Progenitor cell of endocrine pancreas (in vitro differentiated cells): ENCODE data around the gene INPP5D. TPM values are rescaled to one million over a fixed set of nuclear protein-coding genes. Genes with fewer than 3 reads are reported as not detected.

Experiments
- DNase-seq: peaks from one replicate; pipeline ENCODE4 v3.0.0; 2021; ENCODE audit warnings: low spot score; ENCODE audit not compliant: unreplicated experiment
- H3K27ac Mint-ChIP-seq: 2 replicates; pipeline ENCODE4 v1.8.0; 2021; ENCODE audit warnings: mild to moderate bottlenecking, moderate library complexity, mixed read lengths
- H3K27me3 Mint-ChIP-seq: 2 replicates; pipeline ENCODE4 v1.8.0; 2021; ENCODE audit warnings: mixed read lengths
- H3K36me3 Mint-ChIP-seq: 2 replicates; pipeline ENCODE4 v1.8.0; 2022; ENCODE audit warnings: mixed read lengths; ENCODE audit not compliant: insufficient read depth
- H3K4me1 Mint-ChIP-seq: 2 replicates; pipeline ENCODE4 v1.8.0; 2021; ENCODE audit warnings: low read depth, mixed read lengths
- H3K4me3 Mint-ChIP-seq: 2 replicates; pipeline ENCODE4 v1.8.0; 2021; ENCODE audit warnings: low read depth, mild to moderate bottlenecking, moderate library complexity, mixed read lengths
- H3K9me3 Mint-ChIP-seq: 2 replicates; pipeline ENCODE4 v1.8.0; 2021; ENCODE audit warnings: low read depth, mixed read lengths
- total RNA-seq: library from RNA; stranded (reverse); gene quantifications from 2 replicates; pipeline ENCODE4 v1.2.1, GENCODE V29; 2021
- TF ChIP-seq, protein P1 (sequence below): fragments of 200-600 bp; sonication (generic); IDR thresholded peaks from one replicate; pipeline ENCODE4 v1.5.0; 2021; ENCODE audit warnings: antibody characterized with exemption, mild to moderate bottlenecking; ENCODE audit not compliant: unreplicated experiment

The INPP5D gene
- total RNA-seq, 1 donor from 2014 or later: 5.3 TPM

DNA sequence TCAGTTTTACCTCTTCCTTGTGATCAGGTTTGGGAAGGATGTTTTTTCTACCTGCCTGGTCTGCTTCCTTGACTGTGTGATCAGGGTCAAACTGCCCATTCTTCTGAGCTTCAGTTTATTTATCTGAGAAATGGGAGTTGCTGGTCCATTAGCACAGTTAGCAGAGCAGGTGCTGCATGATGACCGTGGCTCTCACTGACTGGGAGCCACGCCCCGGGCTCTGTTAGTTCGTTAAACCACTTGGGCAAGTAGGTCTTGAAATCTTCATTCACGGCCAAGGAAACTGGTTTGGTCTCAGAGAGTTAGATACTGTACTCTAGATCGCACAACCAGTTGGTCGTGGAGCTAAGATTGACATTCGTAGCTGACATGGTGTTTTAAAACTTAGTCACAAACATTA lies 41.7 kb downstream of the INPP5D start:
- peaks cover 10% of the 10 kb centered on the region for H3K27me3 Mint-ChIP-seq
- no peaks in the 10 kb centered on the region for H3K4me1 Mint-ChIP-seq
- no peaks in the 10 kb centered on the region for H3K36me3 Mint-ChIP-seq

DNA sequence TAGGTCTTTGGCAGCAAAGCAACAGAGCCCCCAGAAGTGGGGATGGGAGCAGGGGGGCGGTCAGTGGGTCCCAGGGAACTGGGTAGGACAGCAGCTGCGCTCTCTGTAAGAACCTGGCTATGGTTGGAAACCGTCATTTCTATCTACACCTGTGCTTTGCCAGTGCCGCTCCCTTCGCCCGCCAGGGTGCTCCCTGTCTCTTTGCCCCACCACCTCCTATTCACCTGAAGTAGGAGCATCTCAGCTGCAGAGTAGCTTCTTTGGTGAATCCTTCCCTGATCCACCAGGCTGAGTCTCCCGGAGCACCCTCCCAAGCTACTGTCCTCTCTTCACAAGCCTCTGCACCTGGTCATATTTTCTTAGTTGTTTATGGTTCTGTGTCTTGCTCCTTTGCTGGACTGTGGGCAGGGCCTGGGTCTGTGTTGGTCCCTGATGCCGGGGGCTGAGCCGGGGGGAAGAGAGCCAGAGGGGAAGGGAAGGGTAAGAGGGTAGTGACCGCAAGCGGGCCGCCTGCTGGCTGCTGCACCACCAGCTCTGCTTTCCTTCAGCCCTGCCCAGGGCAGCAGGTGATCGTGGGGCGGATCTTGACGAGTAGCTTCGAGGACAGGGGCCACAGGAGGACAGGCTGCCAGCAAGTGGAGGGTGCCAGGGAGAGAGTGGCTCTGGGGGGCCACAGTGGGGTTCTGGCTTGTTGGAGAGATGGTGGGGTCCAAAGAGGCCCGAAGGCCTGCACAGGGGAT lies 45.2 kb downstream of the INPP5D start:
- Mint-ChIP-seq H3K36me3 (no peaks in the 10 kb centered on the region), H3K27me3 (peaks cover 23% of the 10 kb centered on the region), H3K4me1 (no peaks in the 10 kb centered on the region), H3K27ac (no peak overlapping the region), H3K9me3 (no peaks in the 10 kb centered on the region), H3K4me3 (no peak overlapping the region)
- no peak for DNase-seq
- TF ChIP-seq, protein P1, sequence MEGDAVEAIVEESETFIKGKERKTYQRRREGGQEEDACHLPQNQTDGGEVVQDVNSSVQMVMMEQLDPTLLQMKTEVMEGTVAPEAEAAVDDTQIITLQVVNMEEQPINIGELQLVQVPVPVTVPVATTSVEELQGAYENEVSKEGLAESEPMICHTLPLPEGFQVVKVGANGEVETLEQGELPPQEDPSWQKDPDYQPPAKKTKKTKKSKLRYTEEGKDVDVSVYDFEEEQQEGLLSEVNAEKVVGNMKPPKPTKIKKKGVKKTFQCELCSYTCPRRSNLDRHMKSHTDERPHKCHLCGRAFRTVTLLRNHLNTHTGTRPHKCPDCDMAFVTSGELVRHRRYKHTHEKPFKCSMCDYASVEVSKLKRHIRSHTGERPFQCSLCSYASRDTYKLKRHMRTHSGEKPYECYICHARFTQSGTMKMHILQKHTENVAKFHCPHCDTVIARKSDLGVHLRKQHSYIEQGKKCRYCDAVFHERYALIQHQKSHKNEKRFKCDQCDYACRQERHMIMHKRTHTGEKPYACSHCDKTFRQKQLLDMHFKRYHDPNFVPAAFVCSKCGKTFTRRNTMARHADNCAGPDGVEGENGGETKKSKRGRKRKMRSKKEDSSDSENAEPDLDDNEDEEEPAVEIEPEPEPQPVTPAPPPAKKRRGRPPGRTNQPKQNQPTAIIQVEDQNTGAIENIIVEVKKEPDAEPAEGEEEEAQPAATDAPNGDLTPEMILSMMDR: no peak

More for the DNA sequence above, 41.7 kb downstream of the INPP5D start:
- Mint-ChIP-seq H3K27ac (no peak overlapping the region), H3K4me3 (no peak overlapping the region), H3K9me3 (no peaks in the 10 kb centered on the region)
- TF ChIP-seq, protein P1: no peak
- DNase-seq: no peak

DNA sequence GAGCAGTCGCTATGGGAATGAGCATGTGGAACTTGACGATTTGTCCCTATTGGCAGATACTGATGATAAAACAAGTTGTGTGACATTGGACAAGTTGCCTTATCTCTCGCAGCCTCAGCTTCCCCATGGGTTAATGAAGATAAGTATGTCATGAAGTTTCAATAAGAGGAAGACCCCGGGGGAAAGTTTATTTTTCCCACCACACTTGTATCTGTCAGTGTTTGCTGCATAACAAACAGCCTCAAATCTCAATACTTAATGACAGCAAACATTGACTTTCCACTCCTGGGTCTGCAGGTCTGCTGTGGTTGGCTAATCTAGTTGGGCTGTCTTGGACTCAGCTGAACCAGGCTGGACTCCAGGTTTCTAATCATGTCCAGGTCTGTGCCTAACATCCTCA lies 45.8 kb downstream of the INPP5D start:
- Mint-ChIP-seq H3K4me1 (no peaks in the 10 kb centered on the region), H3K9me3 (no peaks in the 10 kb centered on the region), H3K27ac (no peak overlapping the region), H3K27me3 (peaks cover 23% of the 10 kb centered on the region), H3K36me3 (no peaks in the 10 kb centered on the region), H3K4me3 (no peak overlapping the region)
- TF ChIP-seq, protein P1: no peak
- no peak for DNase-seq

DNA sequence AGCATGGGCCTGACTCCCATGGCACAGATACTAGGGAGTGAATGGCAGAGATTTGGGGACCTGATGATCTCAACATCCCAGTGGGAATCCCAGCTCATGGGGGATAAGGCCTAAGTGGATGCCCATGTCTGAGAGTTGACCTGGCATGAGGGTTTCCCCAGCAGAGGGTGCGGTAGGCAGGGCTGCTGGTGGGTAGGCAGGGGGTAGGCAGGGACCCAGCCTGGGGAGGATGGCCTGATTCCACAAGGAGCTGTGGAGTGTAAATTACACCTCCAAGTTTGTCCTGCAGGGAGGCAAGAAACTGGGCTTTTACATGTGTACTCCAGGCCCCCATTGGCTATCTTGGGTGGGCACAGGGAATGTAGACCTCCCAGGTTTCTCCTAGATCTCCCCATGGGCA lies 46.9 kb downstream of the INPP5D start:
- TF ChIP-seq, protein P1: no peak
- no peaks in the 10 kb centered on the region for H3K36me3 Mint-ChIP-seq
- H3K27me3 Mint-ChIP-seq: peaks cover 23% of the 10 kb centered on the region
- no peaks in the 10 kb centered on the region for H3K4me1 Mint-ChIP-seq
- no peak overlapping the region for H3K4me3 Mint-ChIP-seq
- H3K27ac Mint-ChIP-seq: no peak overlapping the region
- no peaks in the 10 kb centered on the region for H3K9me3 Mint-ChIP-seq
- DNase-seq: no peak

DNA sequence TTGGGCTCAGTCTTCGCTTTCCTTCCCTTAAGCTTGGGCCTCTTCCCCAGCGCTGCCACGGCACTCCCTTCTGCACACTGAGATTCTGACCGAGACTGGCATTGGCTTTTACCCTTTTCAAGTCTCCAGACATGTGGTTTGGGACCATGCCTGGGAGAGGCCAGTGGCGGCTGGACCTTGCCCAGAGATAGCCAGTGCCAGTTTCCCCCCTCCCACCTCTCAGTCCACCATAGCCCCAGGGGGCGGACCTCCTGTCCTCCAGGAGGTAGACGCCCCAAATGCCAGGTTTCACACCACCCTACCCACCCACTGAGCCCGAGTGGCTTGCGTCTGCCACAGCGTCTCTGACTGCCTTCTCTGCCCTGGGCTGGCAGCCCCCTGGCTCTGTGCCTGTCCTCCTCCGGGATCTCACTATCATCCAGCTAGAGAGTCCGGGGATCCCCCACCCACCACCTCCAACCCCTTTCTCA lies 47.7 kb downstream of the INPP5D start:
- Mint-ChIP-seq H3K4me3 (no peak overlapping the region), H3K27me3 (peaks cover 21% of the 10 kb centered on the region), H3K36me3 (no peaks in the 10 kb centered on the region), H3K4me1 (peaks cover 1% of the 10 kb centered on the region), H3K9me3 (no peaks in the 10 kb centered on the region), H3K27ac (no peak overlapping the region)
- no peak for DNase-seq
- TF ChIP-seq, protein P1: no peak
